BJ (cell line): ENCODE results near the gene ASAP2. TPM values are rescaled to one million over a fixed set of nuclear protein-coding genes. Genes with fewer than 3 reads are reported as not detected.

ENCODE experiments used
- CTCF ChIA-PET: fragments of 350-600 bp; formaldehyde crosslinking; extraction: SDS; loops from one replicate; lab custom pipeline; 2021; ENCODE audit warnings: antibody characterized with exemption, inconsistent platforms; lab: Yijun Ruan, JAX
- POLR2A ChIA-PET: fragments of 300-600 bp; sonication (Branson Sonifier 250); formaldehyde crosslinking; extraction: SDS; loops from one replicate; lab custom pipeline; 2021; ENCODE audit warnings: antibody characterized with exemption; lab: Charles Lee
- DNase-seq: peaks from one replicate; pipeline ENCODE4 v3.0.0-alpha.2; 2011; ENCODE audit warnings: low read depth
- H3K27me3 ChIP-seq: 2 replicates; pipeline ENCODE4 v1.6.0; 2011; ENCODE audit warnings: low read length; ENCODE audit not compliant: control insufficient read depth, insufficient read depth
- H3K36me3 ChIP-seq: 2 replicates; pipeline ENCODE4 v1.5.1; 2011; ENCODE audit warnings: low read length; ENCODE audit not compliant: control insufficient read depth, insufficient read depth
- H3K4me3 ChIP-seq: 2 replicates; pipeline ENCODE4 v1.5.1; 2011; ENCODE audit warnings: low read depth, mild to moderate bottlenecking, control low read depth, low read length
- polyA plus RNA-seq: library from polyadenylated mRNA; depleted of rRNA; stranded (reverse); fragments of >200 nt; gene quantifications from 2 replicates; pipeline ENCODE4 v1.2.3, GENCODE V29; 2011
- TF ChIP-seq, protein P1 (sequence below): IDR thresholded peaks from 2 replicates; pipeline ENCODE4 v1.5.1; 2011; ENCODE audit warnings: low read depth, mild to moderate bottlenecking, control low read depth, inconsistent platforms, low read length, moderate library complexity; ENCODE audit not compliant: insufficient read depth

ASAP2 gene
- polyA plus RNA-seq, 1 experiment = 14.1 TPM

DNA sequence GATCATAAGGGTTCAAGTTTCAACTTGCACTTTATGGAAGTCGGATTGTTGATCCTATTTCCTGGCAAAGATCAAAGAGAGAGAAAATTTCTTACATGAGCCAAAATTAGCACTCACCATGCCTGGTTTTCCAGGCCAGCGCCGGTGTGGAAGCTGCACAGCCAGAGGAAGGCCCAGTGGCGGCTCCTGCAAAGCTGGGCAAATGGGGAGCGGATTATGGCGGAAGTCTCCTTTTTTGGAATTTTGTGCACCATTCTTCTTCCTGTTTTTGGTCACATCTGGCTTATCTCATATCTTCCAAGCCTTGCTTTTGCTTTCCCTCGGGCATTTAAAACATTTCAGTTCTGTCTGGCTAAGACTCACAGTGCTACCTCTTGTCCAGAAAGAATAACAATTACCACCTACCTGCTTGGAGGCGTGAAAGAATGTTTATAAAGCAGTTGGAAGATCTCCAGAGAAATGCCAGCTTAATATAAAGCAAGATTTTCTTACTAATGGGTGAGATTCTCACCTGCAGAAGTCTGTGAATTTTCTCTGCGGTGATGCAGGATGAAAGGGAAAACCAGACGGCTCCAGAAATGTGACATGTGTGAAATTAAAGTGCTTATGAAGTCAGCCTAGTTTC, 94.3 kb downstream of the ASAP2 start:
- no peaks in the 10 kb centered on the region for H3K27me3 ChIP-seq
- no peak for DNase-seq
- TF ChIP-seq, protein P1, sequence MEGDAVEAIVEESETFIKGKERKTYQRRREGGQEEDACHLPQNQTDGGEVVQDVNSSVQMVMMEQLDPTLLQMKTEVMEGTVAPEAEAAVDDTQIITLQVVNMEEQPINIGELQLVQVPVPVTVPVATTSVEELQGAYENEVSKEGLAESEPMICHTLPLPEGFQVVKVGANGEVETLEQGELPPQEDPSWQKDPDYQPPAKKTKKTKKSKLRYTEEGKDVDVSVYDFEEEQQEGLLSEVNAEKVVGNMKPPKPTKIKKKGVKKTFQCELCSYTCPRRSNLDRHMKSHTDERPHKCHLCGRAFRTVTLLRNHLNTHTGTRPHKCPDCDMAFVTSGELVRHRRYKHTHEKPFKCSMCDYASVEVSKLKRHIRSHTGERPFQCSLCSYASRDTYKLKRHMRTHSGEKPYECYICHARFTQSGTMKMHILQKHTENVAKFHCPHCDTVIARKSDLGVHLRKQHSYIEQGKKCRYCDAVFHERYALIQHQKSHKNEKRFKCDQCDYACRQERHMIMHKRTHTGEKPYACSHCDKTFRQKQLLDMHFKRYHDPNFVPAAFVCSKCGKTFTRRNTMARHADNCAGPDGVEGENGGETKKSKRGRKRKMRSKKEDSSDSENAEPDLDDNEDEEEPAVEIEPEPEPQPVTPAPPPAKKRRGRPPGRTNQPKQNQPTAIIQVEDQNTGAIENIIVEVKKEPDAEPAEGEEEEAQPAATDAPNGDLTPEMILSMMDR = no peak
- no peak overlapping the region for H3K4me3 ChIP-seq
- H3K36me3 ChIP-seq = no peaks in the 10 kb centered on the region; the same call in none of the 2 replicates
- CTCF ChIA-PET = interaction anchor here (0.9 to 1.6 kb wide), 2 partner anchors 10 to 11 kb away, joined by 3 to 4 read pairs; no protein-coding TSS in a partner anchor
- POLR2A ChIA-PET = no interaction called here

DNA sequence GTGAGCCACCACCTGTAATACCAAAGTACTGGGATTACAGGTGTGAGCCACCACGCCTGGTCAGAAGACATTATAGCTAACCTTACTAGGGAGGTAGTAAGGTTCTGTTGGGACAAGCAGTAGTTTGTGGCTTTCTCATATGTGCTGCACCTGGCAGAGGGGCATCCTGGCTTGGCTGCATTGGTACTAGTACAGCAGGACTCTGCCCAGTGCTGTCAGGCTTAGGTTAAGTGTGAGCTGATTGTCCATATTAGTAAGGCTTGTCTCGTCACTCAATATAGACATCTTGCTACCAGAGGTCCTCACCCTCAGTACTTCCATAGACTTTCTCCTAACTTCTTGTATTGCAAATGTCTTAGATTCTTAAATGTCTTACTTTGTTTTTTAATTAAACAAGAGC, 96.1 kb downstream of the ASAP2 start:
- DNase-seq = no peak
- CTCF ChIA-PET = no interaction called here
- TF ChIP-seq, protein P1 = no peak
- H3K27me3 ChIP-seq = no peaks in the 10 kb centered on the region
- no peak overlapping the region for H3K4me3 ChIP-seq
- POLR2A ChIA-PET = no interaction called here
- H3K36me3 ChIP-seq = no peaks in the 10 kb centered on the region; the same call in none of the 2 replicates

DNA sequence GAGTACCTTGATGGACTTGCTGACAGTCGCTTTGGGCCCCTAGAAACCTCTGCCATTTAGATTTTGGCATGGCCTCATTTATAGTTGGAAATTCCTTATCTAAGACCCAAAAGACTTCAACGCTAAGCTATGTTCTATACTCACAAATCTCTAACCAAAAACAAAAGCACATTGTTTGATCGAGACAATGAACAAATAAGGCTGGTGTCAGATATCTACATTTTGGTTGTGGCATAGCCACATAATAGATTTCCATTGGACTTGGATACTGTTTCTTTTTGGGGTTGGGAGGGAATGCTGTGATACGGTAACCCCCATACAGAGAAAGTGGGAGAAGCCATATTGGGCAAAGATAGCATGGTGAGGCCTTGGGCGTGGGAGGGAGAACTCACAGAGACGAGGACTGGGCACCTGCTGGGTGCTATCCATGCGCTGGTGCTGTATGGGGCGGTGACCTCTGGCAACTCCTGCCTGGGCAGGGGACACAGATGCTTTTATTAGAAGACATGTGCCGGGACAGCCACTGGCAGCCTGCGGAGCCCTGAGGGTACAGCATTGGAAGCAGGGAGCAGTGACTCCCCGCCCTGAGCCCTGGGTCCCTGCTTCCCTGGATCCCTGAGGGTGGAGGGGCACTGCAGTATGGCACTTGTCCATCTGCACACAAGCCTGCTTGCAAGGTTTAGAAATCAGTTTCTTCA, 97.1 kb downstream of the ASAP2 start:
- H3K27me3 ChIP-seq = no peaks in the 10 kb centered on the region
- ChIA-PET POLR2A (no interaction called here), CTCF (no interaction called here)
- H3K36me3 ChIP-seq = no peaks in the 10 kb centered on the region; the same call in none of the 2 replicates
- no peak overlapping the region for H3K4me3 ChIP-seq
- DNase-seq = no peak
- TF ChIP-seq, protein P1 = no peak

GRCh38 chr2:9306911-9307310, 100.3 kb downstream of the ASAP2 start:
- POLR2A ChIA-PET = no interaction called here
- TF ChIP-seq, protein P1 = no peak
- Histone ChIP-seq H3K4me3 (no peak overlapping the region), H3K36me3 (no peaks in the 10 kb centered on the region; the same call in 1 of the 2 replicates), H3K27me3 (no peaks in the 10 kb centered on the region)
- CTCF ChIA-PET = interaction anchor here (0.8 to 1.2 kb wide), 2 partner anchors 11 to 18 kb away, joined by 3 to 5 read pairs; no protein-coding TSS in a partner anchor
- DNase-seq = no peak

DNA sequence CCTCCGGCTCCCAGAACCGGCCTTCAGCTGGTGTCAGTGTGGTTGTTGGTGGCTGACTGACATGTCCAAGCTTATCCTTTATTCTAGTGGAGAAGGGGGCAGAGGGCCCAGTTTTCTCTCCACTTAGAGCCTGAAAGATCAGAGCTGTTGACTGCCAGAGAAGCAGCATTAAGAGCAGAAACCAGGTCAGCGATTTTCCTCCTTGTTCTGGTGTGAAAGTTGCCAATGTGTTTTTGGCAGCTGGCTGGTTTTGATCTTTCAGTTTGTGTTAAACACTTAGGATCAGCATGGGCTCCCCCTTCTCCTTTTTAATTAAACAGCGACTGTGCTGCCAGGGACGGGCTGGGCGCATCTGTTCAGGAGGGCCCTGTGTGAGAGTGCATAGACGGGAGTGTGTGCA, 100.9 kb downstream of the ASAP2 start:
- CTCF ChIA-PET = interaction anchor here (0.8 to 1.2 kb wide), 2 partner anchors 12 to 19 kb away, joined by 3 to 5 read pairs; no protein-coding TSS in a partner anchor
- TF ChIP-seq, protein P1 = no peak
- no peak for DNase-seq
- Histone ChIP-seq H3K4me3 (no peak overlapping the region), H3K27me3 (no peaks in the 10 kb centered on the region), H3K36me3 (no peaks in the 10 kb centered on the region; the same call in 1 of the 2 replicates)
- POLR2A ChIA-PET = no interaction called here
